PC-9 (cell line): ENCODE measurements around the gene GSTT2. TPM values are rescaled to one million over a fixed set of nuclear protein-coding genes. Genes with fewer than 3 reads are reported as not detected.
A peak's percentile ranks its signal among the peaks of the same experiment; 100 is the strongest.
"Not testable (repeated sequence)": the region's sequence is repeated elsewhere in the genome, so short reads cannot be mapped to it uniquely, and the experiment has no call there.

Experiments used
- BruUV-seq: library from RNA; stranded (reverse); fragments of 400-500 nt; replicated peaks from 2 replicates; lab custom pipeline; 2021; lab: Mats Ljungman, UMichigan
- CTCF ChIA-PET: fragments of 300-600 bp; sonication (Branson Sonifier 250); formaldehyde crosslinking; loops from one replicate; lab custom pipeline; 2022; ENCODE audit warnings: antibody characterized with exemption; lab: Charles Lee
- POLR2A ChIA-PET: fragments of 300-600 bp; sonication (Branson Sonifier 250); formaldehyde crosslinking; loops from one replicate; lab custom pipeline; 2022; ENCODE audit warnings: antibody characterized with exemption; ENCODE audit not compliant: unreplicated experiment; lab: Charles Lee
- DNase-seq, 2 experiments: peaks; one replicate each; pipeline versions ENCODE4 v3.0.0 to v3.0.0-alpha.2; 2015 to 2022; ENCODE audit warnings: mixed read lengths in 1 of 2
- H2AFZ ChIP-seq: fragments of 200-600 bp; sonication (generic); 2 replicates; pipeline ENCODE4 v1.8.1; 2017; ENCODE audit warnings: antibody characterized with exemption
- H3F3A ChIP-seq: fragments of 200-600 bp; sonication (generic); 2 replicates; pipeline ENCODE4 v1.8.1; 2017; ENCODE audit warnings: antibody characterized with exemption, mild to moderate bottlenecking, low read depth; ENCODE audit not compliant: insufficient read depth
- H3K27ac ChIP-seq: fragments of 200-600 bp; sonication (generic); 2 replicates; pipeline ENCODE4 v1.6.1; 2016; ENCODE audit warnings: mixed run types
- H3K27me3 ChIP-seq: fragments of 200-600 bp; sonication (generic); 2 replicates; pipeline ENCODE4 v1.6.1; 2016; ENCODE audit warnings: low read depth, mixed run types; ENCODE audit not compliant: insufficient read depth
- H3K36me3 ChIP-seq: fragments of 200-600 bp; sonication (generic); 2 replicates; pipeline ENCODE4 v1.6.1; 2016; ENCODE audit warnings: low read depth, mixed run types
- H3K4me1 ChIP-seq: fragments of 200-600 bp; sonication (generic); replicated peaks from 2 replicates; pipeline ENCODE4 v1.6.1; 2016; ENCODE audit warnings: mixed run types; ENCODE audit not compliant: insufficient read depth
- H3K4me2 ChIP-seq: fragments of 200-600 bp; sonication (generic); 2 replicates; pipeline ENCODE4 v1.6.1; 2017; ENCODE audit warnings: mixed run types
- H3K4me3 ChIP-seq: fragments of 200-600 bp; sonication (generic); 2 replicates; pipeline ENCODE4 v1.6.1; 2016; ENCODE audit warnings: mixed run types
- H3K79me2 ChIP-seq: fragments of 200-600 bp; sonication (generic); 2 replicates; pipeline ENCODE4 v1.6.1; 2017; ENCODE audit warnings: low read depth, mixed run types
- H3K9me2 ChIP-seq: fragments of 200-600 bp; sonication (generic); 2 replicates; pipeline ENCODE4 v1.8.1; 2017; ENCODE audit warnings: mild to moderate bottlenecking; ENCODE audit not compliant: insufficient read depth
- H3K9me3 ChIP-seq: fragments of 200-600 bp; sonication (generic); 2 replicates; pipeline ENCODE4 v1.8.1; 2016; ENCODE audit warnings: low read depth; ENCODE audit not compliant: insufficient read depth
- H4K20me1 ChIP-seq: fragments of 200-600 bp; sonication (generic); 2 replicates; pipeline ENCODE4 v1.8.1; 2017; ENCODE audit not compliant: insufficient read depth
- EZH2 ChIP-seq: fragments of 200-600 bp; sonication (generic); IDR thresholded peaks from 2 replicates; pipeline ENCODE4 v1.8.0; 2017; ENCODE audit warnings: antibody characterized with exemption, low read depth
- intact Hi-C: fragments of 100-400 bp; cut with micrococcal nuclease; formaldehyde crosslinking; loops from one replicate; pipeline ENCODE4 v1.10.0; 2022; ENCODE audit not compliant: unreplicated experiment
- total RNA-seq: library from RNA; stranded (reverse); gene quantifications from 2 replicates; pipeline ENCODE4 v1.2.3, GENCODE V29; 2021
- TF ChIP-seq, protein P1 (sequence below): fragments of 200-600 bp; sonication (generic); conservative IDR thresholded peaks from 2 replicates; pipeline ENCODE4 v1.6.1; 2017; ENCODE audit warnings: mixed run types, antibody characterized with exemption, mild to moderate bottlenecking, moderate library complexity

Gene GSTT2
- total RNA-seq, 1 experiment from 2014 or later: 0.79 TPM

DNA sequence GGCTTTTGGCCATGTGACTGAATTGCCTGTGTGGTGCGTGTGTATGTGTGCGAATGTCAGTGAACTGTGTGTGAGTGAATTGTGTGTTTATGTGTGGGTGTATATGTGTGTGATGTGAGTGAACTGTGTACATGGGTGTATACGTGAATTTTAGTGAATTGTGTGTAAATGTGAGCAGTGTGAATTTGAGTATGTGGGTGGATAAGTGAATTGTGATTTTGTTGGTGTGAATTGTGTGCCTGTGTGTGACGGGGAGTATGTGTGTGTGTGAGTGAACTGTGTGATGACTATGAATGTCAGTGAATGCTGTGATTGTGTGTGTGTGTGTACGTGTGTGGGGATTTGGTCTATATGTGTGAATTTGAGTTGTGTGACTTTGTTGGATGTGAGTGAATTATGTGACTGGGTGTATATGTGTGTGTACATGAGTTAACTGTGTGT lies 9.7 kb upstream of the GSTT2 start:
- intact Hi-C loops: no loop called here
- H3K9me3 ChIP-seq: no peaks in the 10 kb centered on the region
- no peak overlapping the region for H3K4me3 ChIP-seq
- peaks cover 3% of the 10 kb centered on the region; the same call in 1 of the 2 replicates for H3F3A ChIP-seq
- H3K4me1 ChIP-seq: no peaks in the 10 kb centered on the region
- H3K27me3 ChIP-seq: no peaks in the 10 kb centered on the region
- peaks cover 7% of the 10 kb centered on the region; the same call in 1 of the 2 replicates for H3K79me2 ChIP-seq
- ChIA-PET POLR2A (no interaction called here), CTCF (no interaction called here)
- 0 out of 2 replicates have a peak, but pooled peaks cover 6% of the 10 kb centered on the region for H3K36me3 ChIP-seq
- TF ChIP-seq, protein P1, sequence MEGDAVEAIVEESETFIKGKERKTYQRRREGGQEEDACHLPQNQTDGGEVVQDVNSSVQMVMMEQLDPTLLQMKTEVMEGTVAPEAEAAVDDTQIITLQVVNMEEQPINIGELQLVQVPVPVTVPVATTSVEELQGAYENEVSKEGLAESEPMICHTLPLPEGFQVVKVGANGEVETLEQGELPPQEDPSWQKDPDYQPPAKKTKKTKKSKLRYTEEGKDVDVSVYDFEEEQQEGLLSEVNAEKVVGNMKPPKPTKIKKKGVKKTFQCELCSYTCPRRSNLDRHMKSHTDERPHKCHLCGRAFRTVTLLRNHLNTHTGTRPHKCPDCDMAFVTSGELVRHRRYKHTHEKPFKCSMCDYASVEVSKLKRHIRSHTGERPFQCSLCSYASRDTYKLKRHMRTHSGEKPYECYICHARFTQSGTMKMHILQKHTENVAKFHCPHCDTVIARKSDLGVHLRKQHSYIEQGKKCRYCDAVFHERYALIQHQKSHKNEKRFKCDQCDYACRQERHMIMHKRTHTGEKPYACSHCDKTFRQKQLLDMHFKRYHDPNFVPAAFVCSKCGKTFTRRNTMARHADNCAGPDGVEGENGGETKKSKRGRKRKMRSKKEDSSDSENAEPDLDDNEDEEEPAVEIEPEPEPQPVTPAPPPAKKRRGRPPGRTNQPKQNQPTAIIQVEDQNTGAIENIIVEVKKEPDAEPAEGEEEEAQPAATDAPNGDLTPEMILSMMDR: no peak
- TF ChIP-seq EZH2: no peak
- no peak overlapping the region for H2AFZ ChIP-seq
- no TSS peak for BruUV-seq
- H3K9me2 ChIP-seq: no peaks in the 10 kb centered on the region
- no peak overlapping the region for H3K27ac ChIP-seq
- DNase-seq: no peak
- H3K4me2 ChIP-seq: no peak overlapping the region
- no peaks in the 10 kb centered on the region; the same call in 1 of the 2 replicates for H4K20me1 ChIP-seq

DNA sequence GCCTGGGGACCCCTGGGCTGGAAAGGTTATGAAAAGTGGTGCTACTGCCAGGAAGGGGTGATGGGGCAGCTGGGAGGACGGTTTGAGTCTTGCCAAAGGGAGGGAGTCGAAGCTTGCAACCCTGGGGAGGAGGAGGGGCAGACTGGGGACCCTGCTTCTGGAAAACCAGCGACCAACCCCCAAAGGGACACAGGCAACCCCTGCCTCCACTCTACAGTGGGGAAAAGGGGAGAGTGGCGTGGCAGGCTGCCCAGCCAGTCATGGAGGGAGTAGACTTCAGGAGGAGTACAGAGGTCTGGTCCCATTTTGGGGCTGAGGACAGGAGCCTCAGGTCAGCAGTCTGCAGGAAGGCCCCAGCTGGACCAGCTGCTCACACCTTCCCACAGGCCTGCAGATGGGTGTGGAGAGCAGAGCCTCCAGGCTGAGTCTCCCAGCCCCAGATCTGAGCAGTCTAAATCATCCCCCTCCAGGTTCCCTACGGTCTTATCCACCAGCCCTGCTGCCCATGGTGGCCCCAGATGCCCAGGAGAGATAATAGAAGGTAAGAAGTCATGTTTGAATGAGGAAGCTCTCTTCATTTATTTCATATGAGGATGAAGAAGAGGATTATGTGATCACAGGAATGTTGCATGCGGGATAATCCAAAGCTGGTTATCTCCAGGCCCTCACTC lies 9.0 kb upstream of the GSTT2 start:
- CTCF ChIA-PET: no interaction called here
- BruUV-seq: no TSS peak
- H3K27ac ChIP-seq: no peak overlapping the region
- POLR2A ChIA-PET: interaction anchor here (0.7 kb wide), 1 partner anchor 1483 kb away, joined by 5 read pairs; no protein-coding TSS in a partner anchor
- no peaks in the 10 kb centered on the region for H3K9me2 ChIP-seq
- H3K27me3 ChIP-seq: no peaks in the 10 kb centered on the region
- no peak overlapping the region for H2AFZ ChIP-seq
- peaks cover 7% of the 10 kb centered on the region; the same call in 1 of the 2 replicates for H3K79me2 ChIP-seq
- DNase-seq: no peak
- intact Hi-C loops: no loop called here
- H3K4me1 ChIP-seq: no peaks in the 10 kb centered on the region
- H4K20me1 ChIP-seq: no peaks in the 10 kb centered on the region; the same call in 1 of the 2 replicates
- no peak overlapping the region for H3K4me3 ChIP-seq
- peaks cover 3% of the 10 kb centered on the region; the same call in 1 of the 2 replicates for H3F3A ChIP-seq
- TF ChIP-seq EZH2: no peak
- TF ChIP-seq, protein P1: no peak
- 0 out of 2 replicates have a peak, but pooled peaks cover 6% of the 10 kb centered on the region for H3K36me3 ChIP-seq
- H3K4me2 ChIP-seq: no peak overlapping the region
- no peaks in the 10 kb centered on the region for H3K9me3 ChIP-seq

DNA sequence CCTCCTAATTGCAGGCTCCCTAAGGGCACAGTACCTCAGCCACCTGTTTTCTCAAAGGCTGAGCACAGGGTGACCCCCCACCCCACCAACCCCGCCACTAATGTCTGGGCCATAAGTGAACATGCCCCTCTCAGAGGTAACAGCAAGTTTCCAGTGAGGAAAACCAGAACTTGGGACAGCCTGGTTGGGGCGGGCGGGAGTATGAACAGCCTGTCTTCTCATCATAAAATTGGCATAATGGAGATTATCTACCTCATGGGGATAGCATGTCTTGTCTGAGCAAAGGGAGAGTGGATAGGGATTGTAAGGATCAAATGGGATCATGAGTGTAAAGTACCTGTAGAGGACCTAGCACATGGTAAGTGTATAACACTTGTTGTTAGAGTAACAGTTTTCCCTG lies 8.0 kb upstream of the GSTT2 start:
- H3K27ac ChIP-seq, CTCF ChIA-PET, H3K36me3 ChIP-seq, H3K27me3 ChIP-seq, H3K4me2 ChIP-seq, H3K79me2 ChIP-seq, H3F3A ChIP-seq, DNase-seq, H2AFZ ChIP-seq, H3K4me1 ChIP-seq, H3K9me2 ChIP-seq, H3K9me3 ChIP-seq, H4K20me1 ChIP-seq, intact Hi-C loops, POLR2A ChIA-PET, H3K4me3 ChIP-seq: not testable (repeated sequence)
- BruUV-seq: TSS peak; percentile 50

DNA sequence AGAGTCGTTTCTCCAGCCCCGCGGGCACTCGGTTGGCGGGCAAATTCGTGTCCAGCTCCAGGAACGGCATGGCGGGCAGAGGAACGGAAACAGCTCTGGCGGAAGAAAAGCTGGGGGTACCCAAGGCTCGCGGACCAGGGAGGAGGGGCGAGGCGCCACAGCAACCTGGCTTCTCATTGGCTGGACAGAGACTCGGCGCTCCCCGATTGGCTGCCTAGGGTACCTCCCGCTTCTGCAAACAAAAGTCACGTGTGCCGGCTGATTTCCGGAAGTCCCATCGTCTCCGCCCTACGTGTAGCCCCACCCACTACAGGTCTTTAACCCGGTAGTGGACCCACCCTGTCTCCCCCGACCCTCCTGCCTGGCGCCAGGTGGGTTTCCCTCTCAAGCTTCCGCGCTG lies 5.6 kb upstream of the GSTT2 start, which contains the start of gene DDT:
TSS of gene DDT (minus strand) at position 97 of the 400 bp plus-strand sequence. CDS start at position 70, 27 bp downstream.
- H3F3A ChIP-seq, H3K27me3 ChIP-seq, H4K20me1 ChIP-seq, H3K36me3 ChIP-seq, H3K4me1 ChIP-seq, H3K79me2 ChIP-seq, H3K27ac ChIP-seq, H3K9me2 ChIP-seq, H3K9me3 ChIP-seq, H2AFZ ChIP-seq, H3K4me2 ChIP-seq, BruUV-seq, DNase-seq, POLR2A ChIA-PET, H3K4me3 ChIP-seq, intact Hi-C loops: not testable (repeated sequence)
- CTCF ChIA-PET: interaction anchor here (0.6 kb wide), 1 partner anchor 85 kb away, joined by 3 read pairs; no protein-coding TSS in a partner anchor

DNA sequence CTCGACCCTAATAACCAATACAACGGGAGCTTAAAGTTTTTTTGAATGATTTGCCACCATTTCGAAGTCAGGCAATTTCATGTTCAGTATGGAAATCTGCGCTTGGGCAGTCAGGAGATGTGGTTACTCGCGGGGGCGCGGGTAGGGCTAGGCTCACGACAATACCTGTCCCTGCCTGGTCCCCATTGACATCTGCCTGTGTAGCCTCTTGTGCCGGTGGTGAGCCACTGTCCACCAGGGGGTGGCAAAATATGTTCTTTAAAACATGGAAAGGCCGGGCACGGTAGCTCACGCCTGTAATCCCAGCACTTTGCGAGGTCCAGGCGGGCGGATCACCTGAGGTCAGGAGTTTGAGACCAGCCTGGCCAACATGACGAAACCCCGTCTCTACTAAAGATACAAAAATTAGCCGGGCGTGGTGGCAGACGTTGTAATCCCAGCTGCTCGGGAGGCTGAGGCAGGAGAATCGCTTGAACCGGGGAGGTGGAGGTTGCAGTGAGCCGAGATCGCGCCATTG lies 5.0 kb upstream of the GSTT2 start:
- DNase-seq: not testable (repeated sequence)
- BruUV-seq: TSS peak; percentile 95

More for the DNA sequence above, 5.0 kb upstream of the GSTT2 start:
- H3K9me3 ChIP-seq, H3K4me2 ChIP-seq, H3K27me3 ChIP-seq, intact Hi-C loops, H3K4me1 ChIP-seq, H2AFZ ChIP-seq, H3K9me2 ChIP-seq, H4K20me1 ChIP-seq, H3K79me2 ChIP-seq, H3F3A ChIP-seq, H3K4me3 ChIP-seq, H3K27ac ChIP-seq, POLR2A ChIA-PET, H3K36me3 ChIP-seq: not testable (repeated sequence)
- CTCF ChIA-PET: interaction anchor here (0.6 kb wide), 1 partner anchor 86 kb away, joined by 3 read pairs; no protein-coding TSS in a partner anchor
